GM21723 (cell line): ENCODE data around the gene RNF4.
"Not testable (repeated sequence)": the region's sequence is repeated elsewhere in the genome, so short reads cannot be mapped to it uniquely, and the experiment has no call there.

Experiments used
- ATAC-seq: cut with Tn5 transposase; IDR thresholded peaks from one replicate; pipeline ENCODE4 v1.9.1; 2021; ENCODE audit warnings: mild to moderate bottlenecking, moderate library complexity; ENCODE audit not compliant: unreplicated experiment

RNF4 gene

DNA sequence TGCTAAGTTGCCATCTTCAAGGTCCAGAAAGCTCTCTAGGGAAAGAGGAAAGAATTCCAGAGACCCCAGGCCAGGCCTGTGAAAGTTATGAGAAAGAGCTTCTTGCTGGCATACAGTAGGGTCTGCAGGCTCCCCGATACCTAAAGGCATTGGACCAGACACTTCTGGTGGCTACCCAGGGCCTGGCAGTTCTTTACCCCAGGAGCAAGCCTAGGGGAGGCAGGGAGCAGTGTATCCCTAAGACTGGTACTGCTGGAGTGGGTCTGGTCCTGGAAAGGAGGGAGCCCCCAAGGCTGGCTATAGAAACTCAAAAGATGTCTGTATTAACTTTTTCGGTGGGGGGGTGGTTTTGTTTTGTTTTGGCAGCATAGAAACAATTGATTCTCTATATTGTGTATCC lies 47.7 kb downstream of the RNF4 start:
- ATAC-seq = no peak

DNA sequence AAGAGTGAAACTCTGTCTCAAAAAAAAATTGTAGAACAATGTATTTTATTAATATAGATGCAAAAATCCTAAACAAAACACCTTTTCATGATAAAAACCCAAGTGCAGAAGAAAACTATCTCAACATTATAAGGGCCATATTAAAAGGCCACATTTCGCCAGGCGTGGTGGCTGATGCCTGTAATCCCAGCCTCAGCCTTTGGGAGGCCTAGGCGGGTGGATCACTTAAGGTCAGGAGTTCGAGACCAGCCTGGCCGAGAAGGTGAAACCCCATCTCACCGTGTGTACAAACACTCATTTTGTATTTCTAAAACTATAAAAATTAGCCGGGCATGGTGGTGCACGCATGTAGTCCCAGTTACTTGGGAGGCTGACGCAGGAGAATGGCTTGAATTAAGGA lies 57.7 kb downstream of the RNF4 start:
- ATAC-seq = no peak

DNA sequence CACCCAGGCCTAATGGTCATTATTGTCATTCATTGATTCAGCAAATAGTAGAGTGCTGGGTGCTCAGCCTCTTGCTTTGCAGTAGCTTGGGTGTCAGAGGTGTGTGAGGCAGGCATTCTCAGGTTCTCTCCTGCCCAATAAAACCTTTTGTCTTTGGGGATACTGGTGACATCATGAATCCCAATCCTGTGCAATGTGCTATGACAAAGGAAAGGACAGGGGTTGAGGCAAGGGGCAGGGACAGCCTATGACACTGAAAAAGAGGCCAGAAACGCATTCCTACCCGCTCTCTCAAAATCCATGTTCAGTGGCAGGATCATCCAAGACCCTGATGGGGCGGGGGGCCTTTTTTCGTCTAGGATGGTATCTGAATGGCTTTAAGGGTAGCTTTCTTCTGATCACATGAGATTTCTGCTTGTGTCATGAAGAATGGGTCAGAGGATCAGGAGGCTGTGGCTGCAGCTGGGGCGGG lies 66.0 kb downstream of the RNF4 start:
- no peak for ATAC-seq

DNA sequence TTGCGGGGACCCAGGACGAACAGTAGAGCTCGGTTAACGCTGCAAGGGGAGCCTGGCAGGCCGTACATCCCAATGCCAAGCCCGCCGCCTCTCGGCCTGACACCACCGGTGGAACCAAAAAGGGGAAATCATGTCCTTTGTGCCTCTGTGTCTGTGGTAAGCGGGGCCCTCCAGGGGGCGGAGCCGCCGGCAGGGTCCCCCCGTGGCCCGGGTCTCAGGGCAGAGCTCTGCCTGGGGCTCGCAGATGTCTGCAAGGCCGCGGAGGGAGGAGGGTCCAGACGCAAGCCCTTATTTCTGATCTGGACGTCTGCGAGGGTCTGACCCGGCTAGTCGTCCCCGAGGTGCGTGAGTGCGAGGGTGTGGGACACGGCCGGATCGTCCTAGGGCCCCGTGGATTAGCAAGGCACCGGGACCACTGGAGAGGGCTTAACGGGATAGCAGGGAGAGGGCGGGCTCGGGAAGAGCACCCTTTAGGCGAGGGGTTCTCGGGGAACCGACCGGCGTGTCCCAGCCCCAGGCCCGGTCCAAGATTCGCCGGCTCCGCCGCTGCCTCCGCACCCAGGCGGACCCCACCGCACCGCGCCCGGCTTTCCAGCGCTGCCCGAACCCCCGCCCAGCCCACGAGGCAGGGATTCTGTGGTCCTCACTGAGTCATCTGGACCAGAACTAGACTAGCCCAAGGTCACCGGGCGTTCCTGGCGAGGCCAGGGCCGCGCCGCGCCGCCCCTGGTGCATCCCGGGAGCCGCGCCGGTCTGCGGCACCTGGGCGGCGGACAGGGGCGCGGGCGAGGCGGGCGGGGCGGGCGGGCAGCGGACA lies 66.7 kb downstream of the RNF4 start:
- ATAC-seq = peak; percentile 22

DNA sequence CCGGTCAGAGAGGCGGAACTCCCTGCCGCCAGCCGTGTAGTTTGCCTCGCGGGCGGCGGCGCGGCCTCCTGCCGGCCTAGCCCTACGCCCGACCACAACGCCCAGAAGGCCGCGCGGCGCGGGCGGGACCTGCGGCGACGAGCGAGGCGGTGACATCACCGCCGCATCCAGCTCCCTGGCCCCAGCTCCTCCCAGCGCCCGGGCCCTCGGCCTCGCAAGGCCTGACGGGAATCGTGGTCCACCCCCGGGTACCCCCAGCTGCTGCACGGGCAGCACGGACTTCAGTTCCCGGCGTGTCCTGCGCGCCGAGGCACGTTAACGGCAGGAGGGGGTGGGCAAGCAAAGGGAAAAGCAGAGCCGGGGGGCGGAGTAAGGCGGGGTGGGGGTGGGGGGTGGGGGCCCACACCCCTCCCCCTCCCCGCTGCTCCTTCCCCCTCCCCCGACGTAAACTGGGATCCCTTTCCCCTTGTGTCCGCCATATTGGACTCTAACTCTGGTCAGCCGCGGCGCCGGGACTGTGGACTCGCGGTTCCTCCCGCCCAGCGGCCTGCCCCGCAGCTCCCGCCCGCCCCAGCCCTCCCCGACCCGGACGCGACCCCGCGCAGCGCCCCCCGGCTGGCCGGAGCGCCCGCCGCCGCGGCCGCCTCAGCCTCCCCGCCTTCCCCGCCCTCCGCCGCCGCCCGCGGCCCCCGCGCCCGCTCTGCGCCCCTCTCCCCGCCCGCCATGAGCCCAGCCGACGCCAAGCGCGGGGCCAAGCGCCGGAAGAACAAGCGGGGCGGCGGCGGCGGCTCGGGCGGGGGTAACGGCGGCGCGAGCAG lies 67.5 kb downstream of the RNF4 start, which contains the start of gene FAM193A:
Gene FAM193A, plus strand, starts transcription at position 455 of the 818 bp plus-strand sequence. Its CDS starts 269 bp downstream, at position 724.
- ATAC-seq = peak; percentile 86

DNA sequence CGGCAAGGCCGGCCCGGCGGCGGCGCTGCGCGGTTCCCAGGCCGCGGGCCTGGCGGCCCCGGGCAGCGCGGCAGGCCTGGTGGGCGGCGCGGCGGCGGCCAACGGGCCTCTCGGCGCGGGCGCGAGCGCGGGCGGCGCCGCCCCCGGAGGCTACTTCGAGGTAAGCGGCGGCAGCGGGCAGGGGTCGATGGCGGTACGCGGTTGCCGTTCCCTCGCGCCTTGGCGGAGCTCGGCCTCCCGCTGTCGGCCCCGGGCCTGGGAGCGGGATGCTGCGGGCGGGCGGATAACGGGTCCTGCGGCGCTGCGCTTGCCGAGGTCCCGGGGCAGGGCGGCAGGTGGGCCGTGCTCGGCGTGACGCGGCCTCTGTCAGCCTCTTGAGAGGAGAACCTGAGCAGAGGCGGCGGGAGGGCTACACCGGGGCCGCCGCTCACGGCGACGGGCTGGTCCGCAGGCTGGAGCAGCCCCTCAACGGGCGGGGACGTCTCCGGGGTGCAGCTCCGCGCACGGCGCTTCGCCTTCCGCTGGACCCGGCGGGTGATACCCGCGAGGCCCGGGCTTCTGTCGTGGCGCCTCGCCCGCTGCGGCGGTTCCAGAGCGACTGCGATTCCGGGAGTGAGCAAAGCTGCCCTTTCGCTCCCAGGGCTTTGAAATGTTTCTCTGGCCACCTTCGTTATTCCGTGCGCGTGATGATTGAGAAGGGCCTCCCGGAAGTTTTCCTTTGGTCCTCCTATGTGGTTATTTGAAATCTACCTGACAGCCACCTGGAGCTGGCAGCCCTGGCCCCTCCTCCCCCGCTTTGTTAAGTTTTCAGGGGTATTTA lies 68.3 kb downstream of the RNF4 start:
- ATAC-seq = peak; percentile 30

DNA sequence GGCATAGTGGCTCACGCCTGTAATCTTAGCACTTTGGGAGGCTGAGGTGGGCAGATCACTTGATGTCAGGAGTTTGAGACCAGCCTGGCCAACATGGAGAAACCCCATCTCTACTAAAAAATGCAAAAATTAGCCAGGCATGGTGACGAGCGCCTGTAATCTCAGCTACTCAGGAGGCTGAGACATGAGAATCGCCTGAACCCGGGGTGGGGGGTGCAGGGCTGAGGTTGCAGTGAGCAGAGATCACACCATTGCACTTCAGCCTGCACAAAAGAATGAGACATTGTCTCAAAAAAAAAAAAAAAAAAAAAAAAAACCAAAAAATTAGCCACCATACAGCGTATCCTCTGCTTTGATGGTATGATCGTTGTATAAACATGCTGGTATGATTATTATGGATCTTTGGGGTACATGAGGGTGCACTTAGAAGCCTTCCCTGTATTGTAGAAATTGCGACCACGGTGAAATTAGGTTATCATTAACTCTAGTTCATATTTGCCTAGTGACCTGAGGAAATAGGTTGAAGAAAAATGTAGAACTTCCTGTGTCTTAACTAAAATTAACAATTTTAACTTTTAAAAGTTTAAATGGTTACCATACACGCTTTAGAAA lies 74.8 kb downstream of the RNF4 start:
- not testable (repeated sequence) for ATAC-seq

DNA sequence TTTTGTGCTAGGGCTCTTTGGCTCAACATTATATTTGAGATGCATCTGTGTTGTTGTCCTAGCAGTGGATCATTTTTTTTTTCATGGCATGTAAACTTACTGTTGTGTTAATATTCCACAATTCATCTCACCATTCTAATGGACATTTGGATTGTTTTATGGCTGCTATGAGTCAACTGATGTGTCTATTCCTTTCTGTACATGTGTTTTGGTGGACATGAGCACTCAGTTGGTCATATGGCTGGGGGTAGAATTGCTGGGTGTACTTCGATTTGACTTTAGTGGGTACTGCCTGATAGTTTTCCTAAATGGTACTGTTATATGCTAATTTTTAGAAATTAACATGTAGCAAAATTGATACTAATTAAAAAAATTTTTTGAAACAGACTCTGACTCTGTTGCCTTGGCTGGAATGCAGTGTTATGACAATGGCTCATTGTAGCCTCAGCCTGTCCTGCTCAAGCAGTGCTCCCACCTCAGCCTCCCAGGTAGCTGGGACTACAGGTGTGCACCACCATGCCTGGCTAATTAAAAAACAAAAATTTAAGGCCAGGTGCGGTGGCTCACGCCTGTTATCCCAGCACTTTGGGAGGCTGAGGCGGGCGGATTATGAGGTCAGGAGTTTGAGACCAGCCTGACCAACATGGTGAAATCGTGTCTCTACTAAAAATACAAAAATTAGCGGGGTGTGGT lies 76.6 kb downstream of the RNF4 start:
- no peak for ATAC-seq

DNA sequence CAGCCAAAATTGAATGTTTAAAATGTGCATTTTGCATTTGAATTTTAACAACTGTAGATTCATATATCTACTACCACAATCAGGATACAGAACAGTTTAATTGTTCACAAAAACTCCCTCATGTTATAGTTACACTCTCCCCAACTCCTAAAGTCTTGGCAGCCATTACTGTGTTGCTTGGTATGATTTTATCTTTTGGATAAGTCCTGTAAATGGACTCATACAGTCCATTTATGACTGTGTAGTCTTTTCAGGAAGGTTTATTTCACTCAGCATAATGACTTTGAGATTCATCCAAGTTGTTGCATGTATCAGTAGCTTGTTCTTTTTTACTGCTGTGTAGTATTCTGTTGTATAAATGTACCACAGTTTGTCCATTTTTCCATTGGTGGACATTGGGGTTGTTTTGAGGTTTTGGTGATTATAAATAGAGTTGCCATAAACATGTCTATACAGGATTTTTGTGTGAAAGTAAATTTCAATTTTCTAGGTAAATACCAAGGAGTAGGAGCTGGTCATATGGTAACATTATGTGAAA lies 77.4 kb downstream of the RNF4 start:
- no peak for ATAC-seq

DNA sequence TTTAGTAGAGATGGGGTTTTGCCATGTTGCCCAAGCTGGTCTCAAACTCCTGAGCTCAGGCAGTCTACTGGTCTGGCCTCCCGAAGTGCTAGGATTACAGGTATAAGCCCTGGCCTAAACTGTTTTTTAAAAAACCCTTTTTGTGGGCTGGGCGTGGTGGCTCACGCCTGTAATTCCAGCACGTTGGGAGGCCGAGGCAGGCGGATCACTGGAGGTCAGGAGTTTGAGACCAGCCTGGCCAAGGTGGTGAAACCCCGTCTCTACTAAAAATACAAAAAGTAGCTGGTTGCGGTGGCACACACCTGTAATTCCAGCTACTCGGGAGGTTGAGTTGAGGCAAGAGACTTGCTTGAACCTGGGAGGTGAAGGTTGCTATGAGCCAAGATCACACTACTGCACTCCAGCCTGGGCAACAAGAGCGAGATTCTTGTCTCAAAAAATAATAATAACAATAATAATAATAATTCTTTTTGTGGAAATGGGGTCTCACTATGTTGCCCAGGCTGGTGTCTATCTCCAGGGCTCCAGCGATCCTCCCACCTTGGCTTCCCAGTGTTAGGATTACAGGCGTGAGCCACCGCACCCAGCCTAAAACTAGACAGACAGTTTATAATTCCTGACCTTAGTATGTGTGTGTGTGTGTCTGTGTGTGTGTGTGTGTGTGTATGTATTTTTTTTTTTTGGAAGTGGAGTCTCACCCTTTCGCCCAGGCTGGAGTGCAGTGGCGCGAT lies 78.2 kb downstream of the RNF4 start:
- not testable (repeated sequence) for ATAC-seq

DNA sequence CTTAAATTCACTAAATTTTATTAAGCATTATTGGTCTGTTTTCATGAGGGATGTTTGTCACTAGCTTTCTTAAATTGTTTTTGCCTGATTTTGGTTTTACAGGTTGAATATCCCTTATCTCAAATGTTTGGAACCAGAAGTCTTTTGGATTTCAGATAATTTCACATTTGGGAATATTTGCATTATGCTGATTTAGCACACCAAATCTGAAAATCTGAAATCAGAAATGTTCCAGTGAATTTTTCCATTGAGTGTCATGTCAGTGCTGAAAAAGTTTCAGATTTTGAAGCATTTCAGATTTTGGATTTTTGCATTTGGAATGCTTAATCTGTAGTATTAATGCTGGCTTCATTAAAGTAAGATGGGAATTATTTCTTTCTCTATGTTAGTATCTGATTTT lies 82.2 kb downstream of the RNF4 start:
- ATAC-seq = no peak

DNA sequence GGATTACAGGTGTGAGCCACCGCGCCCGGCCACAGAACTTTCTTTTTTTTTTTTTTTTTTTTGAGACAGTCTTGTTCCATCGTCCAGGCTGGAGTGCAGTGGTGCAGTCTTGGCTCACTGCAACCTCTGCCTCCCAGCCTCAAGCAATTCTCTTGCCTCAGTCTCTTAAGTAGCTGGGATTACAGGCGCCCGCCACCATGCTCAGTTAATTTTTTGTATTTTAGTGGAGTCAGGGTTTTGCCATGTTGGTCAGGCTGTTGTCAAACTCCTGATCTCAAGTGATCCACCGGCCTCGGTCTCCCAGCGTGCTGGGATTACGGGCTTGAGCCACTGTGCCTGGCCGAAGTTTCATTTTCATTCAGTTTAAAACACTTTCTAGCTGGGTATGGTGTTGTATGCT lies 83.9 kb downstream of the RNF4 start:
- no peak for ATAC-seq

DNA sequence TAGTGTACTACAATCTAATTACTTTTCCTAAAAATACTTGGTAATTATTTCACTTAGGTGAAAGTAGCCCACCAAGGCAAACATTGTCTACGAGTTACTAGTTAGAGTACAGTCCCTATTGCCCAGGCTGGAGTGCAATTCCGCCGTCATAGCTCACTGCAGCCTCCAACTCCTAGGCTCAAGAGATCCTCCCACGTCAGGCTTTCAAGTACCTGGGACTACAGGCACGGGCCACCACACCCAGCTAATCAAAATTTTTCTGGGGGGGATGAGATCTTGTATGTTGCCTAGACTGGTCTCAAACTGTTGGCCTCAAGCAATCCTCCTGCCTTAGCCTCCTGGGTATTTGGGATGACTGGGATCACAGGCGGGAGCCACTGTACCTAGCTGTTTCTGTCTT lies 89.4 kb downstream of the RNF4 start:
- no peak for ATAC-seq

DNA sequence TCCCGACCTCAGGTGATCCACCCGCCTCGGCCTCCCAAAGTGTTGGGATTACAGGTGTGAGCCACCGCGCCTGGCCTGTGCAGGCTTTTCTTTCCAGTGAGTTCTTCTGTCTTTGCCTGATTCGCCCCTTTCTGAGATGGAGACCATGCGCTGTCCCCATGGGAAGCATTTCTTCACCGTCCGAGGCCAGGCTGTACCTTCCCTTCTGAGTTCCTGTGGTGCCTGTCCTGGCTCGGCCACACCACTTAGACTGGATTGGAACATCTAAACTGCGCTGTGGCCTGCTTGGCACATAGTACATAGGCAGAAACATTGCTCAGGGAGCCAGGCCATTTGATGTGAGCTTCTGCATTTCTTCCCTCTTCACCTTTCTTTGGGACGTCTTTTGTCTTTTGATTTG lies 91.3 kb downstream of the RNF4 start:
- ATAC-seq = no peak
